ENCODE measurements around the gene KCTD5. TPM values are rescaled to one million over a fixed set of nuclear protein-coding genes. Genes with fewer than 3 reads are reported as not detected.

The KCTD5 gene
- total RNA-seq, 1 donor from 2014 or later = 55.4 TPM

- FAIRE-seq = no peak
Observed at GRCh38 chr16:2707368-2708289, 25.3 kb downstream of the KCTD5 start.

DNA sequence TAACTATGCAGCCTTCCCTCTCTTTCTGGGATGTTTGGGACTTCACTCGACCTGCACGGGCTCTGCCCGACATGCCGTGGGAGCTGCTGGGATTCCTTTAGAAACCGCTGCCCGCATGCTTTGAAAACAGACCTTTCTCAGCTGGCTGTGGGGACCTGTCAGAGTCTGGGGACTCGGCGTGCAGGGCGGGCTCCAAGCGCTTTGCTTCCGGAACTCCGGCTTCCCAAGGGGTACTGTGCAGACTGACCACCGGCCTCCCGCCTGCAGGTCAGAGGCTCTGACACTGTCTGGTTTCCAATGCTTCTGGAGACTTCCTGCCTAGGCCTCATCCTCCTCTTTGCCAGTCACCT lies 25.9 kb downstream of the KCTD5 start:
- Histone ChIP-seq H3K27me3 (ENCODE audit: insufficient read depth, low read length) (no peaks in the 10 kb centered on the region), H3K4me1 (ENCODE audit: insufficient read depth, low read length) (no peaks in the 10 kb centered on the region), H3K79me2 (ENCODE audit: insufficient read depth, low read length) (peaks cover 5% of the 10 kb centered on the region), H4K20me1 (ENCODE audit: insufficient read depth, low read length) (peaks cover 55% of the 10 kb centered on the region), H3K9me3 (ENCODE audit: insufficient read depth, low read depth, low read length) (no peaks in the 10 kb centered on the region), H3K4me3 (ENCODE audit: insufficient read depth, low read depth, low read length) (no peak overlapping the region), H3K9ac (ENCODE audit: low read length) (no peak overlapping the region), H3K4me2 (ENCODE audit: low read length) (no peak overlapping the region), H3K36me3 (ENCODE audit: insufficient read depth, low read length) (peaks cover 7% of the 10 kb centered on the region), H3K27ac (ENCODE audit: low read depth, low read length) (no peak overlapping the region), H2AFZ (ENCODE audit: low read depth, low read length) (no peak overlapping the region)
- TF ChIP-seq EZH2 (IDR thresholded peaks at IDR 0.05; ENCODE audit: insufficient read depth, low read length) (no peak), CTCF (IDR thresholded peaks at IDR 0.05; ENCODE audit: insufficient read depth, low read depth, low read length) (no peak)
- Mint-ChIP-seq H3K9me3 (ENCODE audit: unreplicated experiment) (no peaks in the 10 kb centered on the region), H3K27me3 (ENCODE audit: low read depth, unreplicated experiment) (no peaks in the 10 kb centered on the region), H3K36me3 (ENCODE audit: low read depth, unreplicated experiment) (peaks cover 1% of the 10 kb centered on the region), H3K27ac (ENCODE audit: unreplicated experiment) (no peak overlapping the region), H3K4me1 (ENCODE audit: low read depth, unreplicated experiment) (no peaks in the 10 kb centered on the region), H3K4me3 (ENCODE audit: unreplicated experiment) (no peak overlapping the region)
- FAIRE-seq (no peak), DNase-seq (ENCODE audit: low read depth) (no peak)

More at GRCh38 chr16:2707368-2708289, 25.3 kb downstream of the KCTD5 start:
- H3K27ac Mint-ChIP-seq (ENCODE audit: unreplicated experiment) = no peak overlapping the region
- no peak for DNase-seq (ENCODE audit: low read depth)
- peaks cover 1% of the 10 kb centered on the region for H3K36me3 Mint-ChIP-seq (ENCODE audit: low read depth, unreplicated experiment)
- no peak overlapping the region for H2AFZ ChIP-seq (ENCODE audit: low read depth, low read length)
- TF ChIP-seq EZH2 (IDR thresholded peaks at IDR 0.05; ENCODE audit: insufficient read depth, low read length) = no peak
- TF ChIP-seq CTCF (IDR thresholded peaks at IDR 0.05; ENCODE audit: insufficient read depth, low read depth, low read length) = no peak
- peaks cover 61% of the 10 kb centered on the region for H4K20me1 ChIP-seq (ENCODE audit: insufficient read depth, low read length)
- H3K4me1 Mint-ChIP-seq (ENCODE audit: low read depth, unreplicated experiment) = no peaks in the 10 kb centered on the region
- H3K27ac ChIP-seq (ENCODE audit: low read depth, low read length) = no peak overlapping the region
- peaks cover 5% of the 10 kb centered on the region for H3K79me2 ChIP-seq (ENCODE audit: insufficient read depth, low read length)
- no peaks in the 10 kb centered on the region for H3K27me3 ChIP-seq (ENCODE audit: insufficient read depth, low read length)
- H3K4me3 Mint-ChIP-seq (ENCODE audit: unreplicated experiment) = no peak overlapping the region
- H3K9me3 Mint-ChIP-seq (ENCODE audit: unreplicated experiment) = no peaks in the 10 kb centered on the region
- no peak overlapping the region for H3K4me3 ChIP-seq (ENCODE audit: insufficient read depth, low read depth, low read length)
- no peak overlapping the region for H3K9ac ChIP-seq (ENCODE audit: low read length)
- H3K36me3 ChIP-seq (ENCODE audit: insufficient read depth, low read length) = peaks cover 7% of the 10 kb centered on the region
- no peak overlapping the region for H3K4me2 ChIP-seq (ENCODE audit: low read length)
- no peaks in the 10 kb centered on the region for H3K4me1 ChIP-seq (ENCODE audit: insufficient read depth, low read length)
- H3K27me3 Mint-ChIP-seq (ENCODE audit: low read depth, unreplicated experiment) = no peaks in the 10 kb centered on the region
- H3K9me3 ChIP-seq (ENCODE audit: insufficient read depth, low read depth, low read length) = no peaks in the 10 kb centered on the region
